Non-pigmented ciliary epithelial cell (primary cell): ENCODE data around the gene FPGS.

Source experiments
- DNase-seq: peaks from one replicate; pipeline ENCODE4 v3.0.0-alpha.2; 2010; ENCODE audit warnings: low read depth

FPGS gene

DNA sequence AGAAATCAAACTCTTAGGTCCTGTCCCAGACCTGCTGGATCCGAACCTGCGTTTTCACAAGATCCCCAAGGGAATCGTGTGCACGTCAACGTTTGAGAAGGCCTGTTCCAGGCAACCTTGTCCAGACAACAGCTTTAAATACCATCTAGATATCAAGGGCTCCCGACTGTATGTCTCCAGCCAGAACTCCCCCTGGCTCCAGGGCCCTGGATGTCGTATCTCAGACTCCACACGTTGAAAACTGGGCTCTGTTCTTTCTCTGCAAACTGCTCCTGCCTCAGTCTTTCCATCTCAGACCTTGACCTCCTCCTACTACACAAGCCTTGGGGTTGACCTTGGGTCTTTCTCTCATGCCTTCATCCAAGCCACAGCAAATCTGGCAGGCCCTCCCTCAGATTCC lies 57.6 kb downstream of the FPGS start:
- DNase-seq, result no peak

DNA sequence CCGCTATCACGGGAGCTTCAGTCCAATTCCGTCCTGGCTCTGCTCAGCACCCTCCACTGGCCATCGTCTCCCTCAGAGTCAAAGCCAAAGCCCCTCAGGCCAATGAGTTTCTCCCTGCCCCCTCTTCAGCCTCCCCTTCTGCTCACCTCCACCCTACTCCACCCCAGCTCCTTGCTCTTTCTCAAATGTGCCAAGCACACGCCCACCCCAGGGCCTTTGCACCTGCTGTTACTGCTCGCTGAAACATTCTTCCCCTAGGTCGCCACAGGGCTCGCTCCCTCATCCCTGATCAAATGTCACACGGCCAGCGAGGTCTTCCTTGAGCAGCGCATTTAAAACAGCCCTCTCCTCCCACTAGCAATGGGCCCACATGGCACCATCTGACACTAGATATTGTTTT lies 58.1 kb downstream of the FPGS start:
- no peak for DNase-seq

DNA sequence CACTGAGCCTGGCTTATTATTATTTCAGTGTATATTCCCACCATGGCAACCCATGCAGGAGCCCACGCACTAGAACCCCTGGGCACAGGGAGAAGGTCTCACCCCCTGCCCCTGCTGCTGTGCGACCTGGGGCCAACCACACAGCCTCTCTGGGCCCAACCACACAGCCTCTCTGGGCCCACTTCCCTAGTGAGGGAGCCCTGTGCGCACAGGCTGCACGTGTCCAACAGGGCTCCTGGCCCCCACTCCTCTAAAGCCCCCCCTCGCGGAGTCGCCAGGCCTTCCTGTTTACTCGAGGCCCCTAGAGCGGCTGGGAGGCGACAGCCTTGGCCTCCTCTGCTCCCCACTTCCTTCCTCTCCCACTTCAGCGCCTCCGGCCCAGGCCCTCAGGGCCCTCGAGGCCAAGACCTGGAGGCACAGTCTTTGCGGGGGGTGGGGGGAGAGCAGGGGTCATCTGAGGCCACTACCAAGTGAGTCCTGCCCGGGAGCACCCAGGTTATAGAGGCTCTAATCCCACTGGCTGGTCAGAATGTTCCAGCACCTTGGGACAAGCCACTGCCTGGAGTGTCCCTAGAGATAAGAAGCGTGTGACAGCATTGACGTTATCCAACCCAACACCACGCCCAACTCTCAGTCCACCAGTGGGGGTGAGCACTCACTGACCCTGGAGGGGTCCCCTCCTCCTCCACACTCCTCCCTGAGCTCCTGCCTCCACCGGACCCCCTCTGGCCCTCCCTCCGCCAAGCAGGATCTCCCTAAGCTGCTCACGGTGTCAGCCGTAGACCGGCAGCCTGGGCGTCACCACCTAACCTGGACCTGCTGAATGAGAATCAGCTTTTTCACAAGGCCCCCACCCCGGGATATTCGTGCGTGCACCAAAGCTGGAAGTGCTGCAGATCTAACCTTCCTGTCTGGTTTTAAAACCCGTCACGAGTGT lies 59.7 kb downstream of the FPGS start:
- DNase-seq, result no peak

DNA sequence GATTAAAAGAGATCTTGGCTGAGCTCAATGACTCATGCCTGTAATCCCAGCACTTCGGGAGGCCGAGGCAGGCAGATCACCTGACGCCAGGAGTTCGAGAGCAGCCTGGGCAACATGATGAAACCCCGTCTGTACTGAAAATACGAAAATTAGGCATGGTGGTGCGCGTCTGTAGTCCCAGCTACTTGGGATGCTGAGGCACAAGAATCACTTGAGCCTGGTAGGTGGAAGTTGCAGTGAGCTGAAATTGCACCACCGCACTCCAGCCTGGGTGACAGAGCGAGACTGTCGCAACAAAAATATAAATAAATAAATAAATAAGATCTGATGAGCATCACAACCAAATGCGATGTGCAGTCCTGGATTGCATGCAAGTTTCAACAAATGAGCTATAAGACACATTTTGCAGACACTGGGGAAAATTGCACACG lies 60.5 kb downstream of the FPGS start:
- no peak for DNase-seq
